22Rv1 (cell line): ENCODE data around the gene MTHFD2L.

Source experiments
- H3K27ac ChIP-seq: fragments of 450-650 bp; 2 replicates; pipeline ENCODE4 v1.5.1; 2017
- ZFX ChIP-seq: fragments of 450-650 bp; IDR thresholded peaks from 2 replicates; pipeline ENCODE4 v1.6.1; 2017; ENCODE audit warnings: antibody characterized with exemption, borderline replicate concordance
- TF ChIP-seq, protein P1 (sequence below): fragments of 450-650 bp; IDR thresholded peaks from 2 replicates; pipeline ENCODE4 v1.5.1; 2017; ENCODE audit warnings: mild to moderate bottlenecking

The MTHFD2L gene

DNA sequence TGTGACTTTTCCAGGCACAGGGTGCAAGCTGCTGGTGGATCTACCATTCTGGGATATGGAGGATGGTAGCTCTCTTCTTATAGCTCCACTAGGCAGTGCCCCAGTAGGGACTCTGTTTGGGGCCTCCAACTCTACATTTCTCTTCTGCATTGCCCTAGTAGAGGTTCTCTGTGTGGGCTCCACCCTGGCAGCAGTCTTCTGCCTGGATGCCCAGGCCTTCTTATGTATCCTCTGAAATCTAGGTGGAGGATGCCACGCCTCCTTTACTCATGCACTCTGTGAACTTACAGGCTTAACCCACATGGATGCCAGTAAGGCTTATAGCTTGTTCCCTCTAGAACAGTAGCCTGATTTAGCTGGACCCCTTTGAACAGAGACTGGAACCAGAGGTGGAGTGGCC lies 186.1 kb downstream of the MTHFD2L start:
- TF ChIP-seq, protein P1, sequence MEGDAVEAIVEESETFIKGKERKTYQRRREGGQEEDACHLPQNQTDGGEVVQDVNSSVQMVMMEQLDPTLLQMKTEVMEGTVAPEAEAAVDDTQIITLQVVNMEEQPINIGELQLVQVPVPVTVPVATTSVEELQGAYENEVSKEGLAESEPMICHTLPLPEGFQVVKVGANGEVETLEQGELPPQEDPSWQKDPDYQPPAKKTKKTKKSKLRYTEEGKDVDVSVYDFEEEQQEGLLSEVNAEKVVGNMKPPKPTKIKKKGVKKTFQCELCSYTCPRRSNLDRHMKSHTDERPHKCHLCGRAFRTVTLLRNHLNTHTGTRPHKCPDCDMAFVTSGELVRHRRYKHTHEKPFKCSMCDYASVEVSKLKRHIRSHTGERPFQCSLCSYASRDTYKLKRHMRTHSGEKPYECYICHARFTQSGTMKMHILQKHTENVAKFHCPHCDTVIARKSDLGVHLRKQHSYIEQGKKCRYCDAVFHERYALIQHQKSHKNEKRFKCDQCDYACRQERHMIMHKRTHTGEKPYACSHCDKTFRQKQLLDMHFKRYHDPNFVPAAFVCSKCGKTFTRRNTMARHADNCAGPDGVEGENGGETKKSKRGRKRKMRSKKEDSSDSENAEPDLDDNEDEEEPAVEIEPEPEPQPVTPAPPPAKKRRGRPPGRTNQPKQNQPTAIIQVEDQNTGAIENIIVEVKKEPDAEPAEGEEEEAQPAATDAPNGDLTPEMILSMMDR = no peak
- no peak for TF ChIP-seq ZFX

More for the DNA sequence above, 186.1 kb downstream of the MTHFD2L start:
- H3K27ac ChIP-seq = no peak overlapping the region
